Smooth muscle cell (in vitro differentiated cells): ENCODE measurements around the gene CRISP2. TPM values are rescaled to one million over a fixed set of nuclear protein-coding genes. Genes with fewer than 3 reads are reported as not detected.

ENCODE experiments used
- DNase-seq: peaks from one replicate; lab custom pipeline; 2025; ENCODE audit not compliant: unreplicated experiment; lab: John Stamatoyannopoulos, UW
- H2AFZ ChIP-seq: fragments of 200-600 bp; sonication (generic); 2 replicates; pipeline ENCODE4 v1.6.0; 2016; ENCODE audit warnings: antibody characterized with exemption, low read depth, mild to moderate bottlenecking
- H3F3A ChIP-seq: fragments of 200-600 bp; sonication (generic); 2 replicates; pipeline ENCODE4 v1.6.0; 2017; ENCODE audit warnings: antibody characterized with exemption, low read depth
- H3K27ac ChIP-seq: fragments of 200-600 bp; sonication (generic); 2 replicates; pipeline ENCODE4 v1.5.1; 2016; ENCODE audit warnings: low read depth, mild to moderate bottlenecking
- H3K27me3 ChIP-seq: fragments of 200-600 bp; sonication (generic); 2 replicates; pipeline ENCODE4 v1.6.1; 2016; ENCODE audit warnings: low read depth, mild to moderate bottlenecking
- H3K36me3 ChIP-seq: fragments of 200-600 bp; sonication (generic); 2 replicates; pipeline ENCODE4 v1.5.1; 2016; ENCODE audit warnings: low read depth
- H3K4me1 ChIP-seq: fragments of 200-600 bp; sonication (generic); 2 replicates; pipeline ENCODE4 v1.5.1; 2016; ENCODE audit warnings: low read depth
- H3K4me2 ChIP-seq: fragments of 200-600 bp; sonication (generic); 2 replicates; pipeline ENCODE4 v1.6.0; 2016; ENCODE audit warnings: mild to moderate bottlenecking
- H3K4me3 ChIP-seq: fragments of 200-600 bp; sonication (generic); 2 replicates; pipeline ENCODE4 v1.5.1; 2016; ENCODE audit warnings: mild to moderate bottlenecking
- H3K79me2 ChIP-seq: fragments of 200-600 bp; sonication (generic); 2 replicates; pipeline ENCODE4 v1.6.0; 2016; ENCODE audit warnings: low read depth, mild to moderate bottlenecking
- H3K9ac ChIP-seq: fragments of 200-600 bp; sonication (generic); 2 replicates; pipeline ENCODE4 v1.6.0; 2016; ENCODE audit warnings: low read depth
- H3K9me3 ChIP-seq: fragments of 200-600 bp; sonication (generic); replicated peaks from 2 replicates; pipeline ENCODE4 v1.5.1; 2016; ENCODE audit warnings: low read depth
- H4K20me1 ChIP-seq: fragments of 200-600 bp; sonication (generic); 2 replicates; pipeline ENCODE4 v1.6.0; 2016; ENCODE audit warnings: low read depth
- CTCF ChIP-seq: fragments of 200-600 bp; sonication (generic); IDR thresholded peaks from 2 replicates; pipeline ENCODE4 v1.5.1; 2017; ENCODE audit warnings: borderline replicate concordance, mild to moderate bottlenecking, antibody characterized with exemption; ENCODE audit not compliant: insufficient read depth, poor library complexity, severe bottlenecking
- WGBS: methylation state at CpG from one replicate; pipeline ENCODE4 v1.1.7; 2016; ENCODE audit warnings: low lambda C conversion rate; 5-methylcytosine and 5-hydroxymethylcytosine counted together
- polyA plus RNA-seq: library from polyadenylated mRNA; unstranded; fragments of >200 nt; fragmentation: Nextera tagmentation; extraction: Ambion mirVana; gene quantifications from 2 replicates; pipeline ENCODE4 v1.2.1, GENCODE V29; 2016
- total RNA-seq: library from RNA; depleted of rRNA; stranded (reverse); fragments of >200 nt; gene quantifications from 2 replicates; pipeline ENCODE4 v1.2.3, GENCODE V29; 2014

CRISP2 gene
- total and polyA plus RNA-seq, 2 experiments from 2014 or later = not detected

- WGBS = 80% methylated on average over 2 of the region's 2 CpGs
- no peaks in the 10 kb centered on the region for H4K20me1 ChIP-seq
Measured at GRCh38 chr6:49692534-49692933, 20.8 kb downstream of the CRISP2 start.

DNA sequence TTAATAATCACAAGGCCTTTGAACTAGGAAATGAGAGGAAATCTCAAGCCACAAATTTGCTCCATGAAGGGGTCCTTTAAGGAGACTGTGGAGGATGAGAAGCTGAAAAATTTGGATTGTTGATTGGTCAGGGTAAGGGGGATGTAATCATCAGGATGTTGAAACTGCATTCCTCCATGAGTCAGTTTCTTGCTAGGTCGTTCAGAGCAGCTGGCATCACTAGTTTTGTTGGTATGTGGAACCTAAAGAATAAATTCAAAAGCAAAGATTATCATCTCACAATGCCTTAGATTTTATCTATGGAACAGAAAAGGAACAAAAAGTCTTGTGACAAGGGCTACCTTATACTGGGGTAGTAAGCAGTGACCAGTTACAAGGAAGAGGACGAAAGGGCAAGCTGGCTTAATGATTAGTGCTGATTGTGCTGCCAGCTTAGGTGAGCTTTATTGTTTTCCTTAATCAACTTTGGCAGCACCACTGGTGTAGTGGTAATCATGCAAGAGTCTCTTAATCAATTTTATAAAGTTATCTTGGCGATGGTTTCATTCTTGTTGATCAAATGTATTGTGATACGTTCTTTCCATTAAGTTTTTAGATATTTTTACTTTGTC lies 36.6 kb downstream of the CRISP2 start:
- no peak overlapping the region for H3K4me3 ChIP-seq
- H3K4me2 ChIP-seq = no peak overlapping the region
- DNase-seq = no peak
- H2AFZ ChIP-seq = no peak overlapping the region
- no peak overlapping the region for H3K27ac ChIP-seq
- 67% methylated on average over 4 of the region's 4 CpGs for WGBS
- H3F3A ChIP-seq = no peaks in the 10 kb centered on the region
- no peaks in the 10 kb centered on the region for H3K4me1 ChIP-seq
- no peaks in the 10 kb centered on the region for H4K20me1 ChIP-seq
- no peak overlapping the region for H3K9ac ChIP-seq
- no peaks in the 10 kb centered on the region for H3K36me3 ChIP-seq
- H3K27me3 ChIP-seq = peaks cover 2% of the 10 kb centered on the region
- no peaks in the 10 kb centered on the region for H3K9me3 ChIP-seq
- no peak for TF ChIP-seq CTCF
- no peaks in the 10 kb centered on the region for H3K79me2 ChIP-seq

More at GRCh38 chr6:49692534-49692933, 20.8 kb downstream of the CRISP2 start:
- no peak for TF ChIP-seq CTCF
- no peaks in the 10 kb centered on the region for H3K4me1 ChIP-seq
- H3F3A ChIP-seq = no peaks in the 10 kb centered on the region
- no peak overlapping the region for H3K4me2 ChIP-seq
- H3K27ac ChIP-seq = no peak overlapping the region
- H3K9me3 ChIP-seq = no peaks in the 10 kb centered on the region
- no peaks in the 10 kb centered on the region for H3K36me3 ChIP-seq
- H2AFZ ChIP-seq = no peak overlapping the region
- H3K27me3 ChIP-seq = no peaks in the 10 kb centered on the region
- no peak overlapping the region for H3K4me3 ChIP-seq
- H3K9ac ChIP-seq = no peak overlapping the region
- no peaks in the 10 kb centered on the region for H3K79me2 ChIP-seq
- no peak for DNase-seq

DNA sequence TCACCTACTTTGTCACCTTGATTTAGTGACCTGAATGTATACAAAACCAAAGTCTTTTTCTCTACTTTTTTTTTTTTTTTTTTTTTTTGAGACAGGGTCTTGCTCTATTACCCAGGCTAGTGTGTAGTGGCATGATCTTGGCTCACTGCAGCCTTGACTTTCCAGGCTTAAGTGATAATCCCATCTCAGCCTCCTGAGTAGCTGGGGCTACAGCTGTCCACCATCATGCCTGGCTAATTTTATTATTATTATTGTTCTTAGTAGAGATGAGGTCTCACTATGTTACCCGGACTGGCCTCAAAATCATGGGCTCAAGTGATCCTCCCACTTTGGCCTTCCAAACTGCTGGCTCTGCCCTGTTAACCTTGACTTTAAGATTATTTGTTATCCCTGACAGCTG lies 37.5 kb downstream of the CRISP2 start:
- Histone ChIP-seq H3F3A (no peaks in the 10 kb centered on the region), H3K4me3 (no peak overlapping the region), H3K9ac (no peak overlapping the region), H3K36me3 (no peaks in the 10 kb centered on the region), H3K27ac (no peak overlapping the region), H3K79me2 (no peaks in the 10 kb centered on the region), H4K20me1 (no peaks in the 10 kb centered on the region), H2AFZ (no peak overlapping the region), H3K4me1 (no peaks in the 10 kb centered on the region), H3K9me3 (no peaks in the 10 kb centered on the region), H3K27me3 (peaks cover 2% of the 10 kb centered on the region), H3K4me2 (no peak overlapping the region)
- 89% methylated on average over 1 of the region's 1 CpG for WGBS
- TF ChIP-seq CTCF = no peak
- DNase-seq = no peak

GRCh38 chr6:49668083-49668511 lies 45.2 kb downstream of the CRISP2 start:
- DNase-seq = no peak
- H3K79me2 ChIP-seq = no peaks in the 10 kb centered on the region

More at GRCh38 chr6:49668083-49668511, 45.2 kb downstream of the CRISP2 start:
- no peaks in the 10 kb centered on the region for H4K20me1 ChIP-seq
- H3K9me3 ChIP-seq = no peaks in the 10 kb centered on the region
- no peaks in the 10 kb centered on the region for H3K36me3 ChIP-seq
- H3K4me1 ChIP-seq = no peaks in the 10 kb centered on the region
- H3K4me2 ChIP-seq = no peak overlapping the region
- H2AFZ ChIP-seq = no peak overlapping the region
- no peaks in the 10 kb centered on the region for H3K27me3 ChIP-seq
- H3K9ac ChIP-seq = no peak overlapping the region
- no peaks in the 10 kb centered on the region for H3F3A ChIP-seq
- no peak overlapping the region for H3K27ac ChIP-seq
- no peak for TF ChIP-seq CTCF
- H3K4me3 ChIP-seq = no peak overlapping the region
